H9 (cell line): Measurements from ENCODE around the gene CXCL5. TPM values are rescaled to one million over a fixed set of nuclear protein-coding genes. Genes with fewer than 3 reads are reported as not detected.

Experiments used
- DNase-seq: peaks from one replicate; pipeline ENCODE4 v3.0.0-alpha.2; 2017
- H2AFZ ChIP-seq: one replicate; pipeline ENCODE4 v1.6.1; 2013; ENCODE audit warnings: mild to moderate bottlenecking, low read length, control low read depth, moderate library complexity
- H2AK5ac ChIP-seq: 2 replicates; pipeline ENCODE4 v1.6.1; 2013; ENCODE audit warnings: low read length, control low read depth, mixed read lengths; ENCODE audit not compliant: insufficient read length
- H2BK120ac ChIP-seq: one replicate; pipeline ENCODE4 v1.6.1; 2013; ENCODE audit warnings: low read depth, mild to moderate bottlenecking, low read length, control low read depth, inconsistent platforms; ENCODE audit not compliant: poor library complexity, severe bottlenecking
- H2BK12ac ChIP-seq: 2 replicates; pipeline ENCODE4 v1.6.1; 2013; ENCODE audit warnings: low read length, control low read depth, mixed read lengths, low read depth; ENCODE audit not compliant: insufficient read length
- H2BK15ac ChIP-seq: 2 replicates; pipeline ENCODE4 v1.6.1; 2013; ENCODE audit warnings: low read depth, low read length, control low read depth
- H2BK20ac ChIP-seq: one replicate; pipeline ENCODE4 v1.6.1; 2013; ENCODE audit warnings: low read depth, mild to moderate bottlenecking, low read length, control low read depth, inconsistent platforms; ENCODE audit not compliant: poor library complexity, severe bottlenecking
- H2BK5ac ChIP-seq: 2 replicates; pipeline ENCODE4 v1.6.1; 2013; ENCODE audit warnings: low read length, control low read depth, mixed read lengths; ENCODE audit not compliant: insufficient read length
- H3K14ac ChIP-seq: 2 replicates; pipeline ENCODE4 v1.6.1; 2013; ENCODE audit warnings: low read length, control low read depth; ENCODE audit not compliant: insufficient read depth
- H3K18ac ChIP-seq: 2 replicates; pipeline ENCODE4 v1.6.1; 2013; ENCODE audit warnings: low read depth, mild to moderate bottlenecking, mixed read lengths, low read length, control low read depth; ENCODE audit not compliant: insufficient read length
- H3K23ac ChIP-seq: 2 replicates; pipeline ENCODE4 v1.6.1; 2013; ENCODE audit warnings: low read length, control low read depth, mixed read lengths, low read depth; ENCODE audit not compliant: insufficient read length
- H3K23me2 ChIP-seq: 2 replicates; pipeline ENCODE4 v1.6.1; 2013; ENCODE audit warnings: low read depth, mild to moderate bottlenecking, mixed read lengths, low read length, control low read depth; ENCODE audit not compliant: insufficient read length, poor library complexity, severe bottlenecking
- H3K27ac ChIP-seq: 2 replicates; pipeline ENCODE4 v1.5.1; 2013; ENCODE audit warnings: low read length, control low read depth, mixed read lengths, low read depth; ENCODE audit not compliant: insufficient read length
- H3K27me3 ChIP-seq: 2 replicates; pipeline ENCODE4 v1.6.1; 2013; ENCODE audit warnings: low read length, control low read depth, inconsistent platforms; ENCODE audit not compliant: insufficient read depth
- H3K4ac ChIP-seq: 2 replicates; pipeline ENCODE4 v1.6.1; 2013; ENCODE audit warnings: low read depth, mild to moderate bottlenecking, control low read depth, inconsistent platforms, low read length, moderate library complexity
- H3K4me1 ChIP-seq: 2 replicates; pipeline ENCODE4 v1.6.1; 2013; ENCODE audit warnings: low read length, control low read depth, inconsistent platforms; ENCODE audit not compliant: insufficient read depth
- H3K4me2 ChIP-seq: 2 replicates; pipeline ENCODE4 v1.6.1; 2013; ENCODE audit warnings: low read length, control low read depth, mixed read lengths; ENCODE audit not compliant: insufficient read length, insufficient read depth
- H3K56ac ChIP-seq: 2 replicates; pipeline ENCODE4 v1.6.1; 2013; ENCODE audit warnings: low read depth, mild to moderate bottlenecking, mixed read lengths, low read length, control low read depth; ENCODE audit not compliant: insufficient read length
- H3K79me1 ChIP-seq: 2 replicates; pipeline ENCODE4 v1.6.1; 2013; ENCODE audit warnings: low read depth, mild to moderate bottlenecking, moderate library complexity, low read length, control low read depth, inconsistent platforms; ENCODE audit not compliant: insufficient read depth, poor library complexity, severe bottlenecking
- H3K79me2 ChIP-seq: 2 replicates; pipeline ENCODE4 v1.6.1; 2013; ENCODE audit warnings: low read length, control low read depth, inconsistent platforms; ENCODE audit not compliant: insufficient read depth
- H3K9ac ChIP-seq: 2 replicates; pipeline ENCODE4 v1.6.1; 2013; ENCODE audit warnings: low read length, control low read depth, mixed read lengths; ENCODE audit not compliant: insufficient read length; ENCODE audit errors: extremely low read depth
- H3K9me3 ChIP-seq: one replicate; pipeline ENCODE4 v1.6.1; 2013; ENCODE audit warnings: low read depth, low read length, inconsistent platforms; ENCODE audit not compliant: control insufficient read depth
- H3T11ph ChIP-seq: one replicate; pipeline ENCODE4 v1.6.1; 2013; ENCODE audit warnings: mild to moderate bottlenecking, low read length, control low read depth, inconsistent platforms
- H4K20me1 ChIP-seq: one replicate; pipeline ENCODE4 v1.6.1; 2013; ENCODE audit not compliant: control insufficient read depth, insufficient read length, insufficient read depth
- H4K5ac ChIP-seq: 2 replicates; pipeline ENCODE4 v1.6.1; 2013; ENCODE audit warnings: low read depth, mild to moderate bottlenecking, mixed read lengths, low read length, control low read depth; ENCODE audit not compliant: insufficient read length
- H4K8ac ChIP-seq: replicated peaks from 2 replicates; pipeline ENCODE4 v1.6.1; 2013; ENCODE audit warnings: low read length, control low read depth, mixed read lengths, low read depth; ENCODE audit not compliant: insufficient read length
- H4K91ac ChIP-seq: 2 replicates; pipeline ENCODE4 v1.6.1; 2013; ENCODE audit warnings: low read depth, mild to moderate bottlenecking, moderate library complexity, mixed read lengths, low read length, control low read depth; ENCODE audit not compliant: insufficient read length
- H3K27ac Mint-ChIP-seq, 3 experiments: 2 replicates in 2 of 3; 3 replicates in 1 of 3; pipeline ENCODE4 v1.8.0; 2020 to 2021; ENCODE audit warnings: mixed read lengths in 3 of 3, mild to moderate bottlenecking in 1 of 3, moderate library complexity in 1 of 3
- H3K27me3 Mint-ChIP-seq: 2 replicates; pipeline ENCODE4 v1.8.0; 2021; ENCODE audit warnings: low read depth, mild to moderate bottlenecking, moderate library complexity, mixed read lengths
- H3K36me3 Mint-ChIP-seq, 3 experiments: 2 replicates in 2 of 3; 3 replicates in 1 of 3; pipeline ENCODE4 v1.8.0; 2020 to 2021; ENCODE audit warnings: low read depth in 3 of 3, mixed read lengths in 3 of 3; ENCODE audit not compliant: insufficient read depth in 1 of 3
- H3K4me1 Mint-ChIP-seq, 2 experiments: 2 replicates each; pipeline ENCODE4 v1.8.0; 2020; ENCODE audit warnings: mixed read lengths in 2 of 2
- H3K4me3 Mint-ChIP-seq, 2 experiments: 2 replicates in 1 of 2; 3 replicates in 1 of 2; pipeline ENCODE4 v1.8.0; 2020 to 2021; ENCODE audit warnings: mild to moderate bottlenecking in 2 of 2, mixed read lengths in 2 of 2, moderate library complexity in 1 of 2
- H3K9me3 Mint-ChIP-seq, 2 experiments: 2 replicates in 1 of 2; 3 replicates in 1 of 2; pipeline ENCODE4 v1.8.0; 2020; ENCODE audit warnings: mild to moderate bottlenecking in 2 of 2, mixed read lengths in 2 of 2, moderate library complexity in 1 of 2
- CTCF ChIP-seq: fragments of 200-600 bp; sonication (generic); conservative IDR thresholded peaks from 3 replicates; pipeline ENCODE4 v1.8.0; 2021; ENCODE audit warnings: antibody characterized with exemption, mild to moderate bottlenecking
- WGBS: extraction: QIAGEN DNeasy Blood & Tissue Kit; methylation state at CpG from one replicate; pipeline ENCODE4 v1.1.7; 2013; ENCODE audit warnings: missing lambda C conversion rate, low lambda C conversion rate, mixed read lengths; ENCODE audit not compliant: insufficient read length; ENCODE audit errors: extremely low coverage; 5-methylcytosine and 5-hydroxymethylcytosine counted together
- total RNA-seq: library from RNA; stranded (reverse); gene quantifications from 2 replicates; pipeline ENCODE4 v1.2.1, GENCODE V29; 2021

Gene CXCL5
- total RNA-seq, 1 experiment from 2014 or later: 9.2 TPM

GRCh38 chr4:74013264-74013663, 14.8 kb upstream of the CXCL5 start:
- no peak overlapping the region for H3K27ac Mint-ChIP-seq
- no peaks in the 10 kb centered on the region for H4K20me1 ChIP-seq

More at GRCh38 chr4:74013264-74013663, 14.8 kb upstream of the CXCL5 start:
- Mint-ChIP-seq H3K9me3 (no peaks in the 10 kb centered on the region), H3K4me1 (peaks cover 18 to 24% of the 10 kb centered on the region in 2 experiments), H3K27me3 (no peaks in the 10 kb centered on the region), H3K4me3 (no peak overlapping the region), H3K36me3 (peaks cover 0 to 14% (median 4%) of the 10 kb centered on the region in 3 experiments; a peak in 3 of 7 replicates)
- Histone ChIP-seq H3K18ac (no peak overlapping the region), H3K27ac (no peak overlapping the region), H2BK5ac (no peak overlapping the region), H3K9me3 (no peaks in the 10 kb centered on the region), H3K79me2 (no peaks in the 10 kb centered on the region), H3K23me2 (no peaks in the 10 kb centered on the region), H3K27me3 (no peaks in the 10 kb centered on the region), H2BK120ac (no peak overlapping the region), H2BK12ac (no peak overlapping the region), H3K23ac (no peak overlapping the region), H3K4me2 (no peak overlapping the region), H3K56ac (no peak overlapping the region), H3K79me1 (no peaks in the 10 kb centered on the region), H2AK5ac (no peak overlapping the region), H4K5ac (no peak overlapping the region), H4K91ac (no peak overlapping the region), H2BK15ac (no peak overlapping the region), H3K4me1 (peaks cover 5% of the 10 kb centered on the region; the same call in 1 of the 2 replicates), H3T11ph (no peak overlapping the region), H3K4ac (no peak overlapping the region), H3K14ac (no peak overlapping the region), H2BK20ac (no peak overlapping the region), H3K9ac (no peak overlapping the region), H2AFZ (no peak overlapping the region), H4K8ac (no peak overlapping the region)
- TF ChIP-seq CTCF: no peak
- no CpG with 5 or more reads among the region's 2 CpGs for WGBS
- DNase-seq: no peak
